Gastrocnemius medialis (tissue), 4 donors: ENCODE data around the gene MXI1. TPM values are rescaled to one million over a fixed set of nuclear protein-coding genes. Genes with fewer than 3 reads are reported as not detected.

Experiments
- ATAC-seq, 2 donors: fragments of 150-250 bp; one replicate each; pipeline ENCODE4 v1.9.1; 2016
- DNase-seq, 2 donors: peaks; one replicate each; pipeline ENCODE4 v3.0.0-alpha.2; 2019
- H3K27ac ChIP-seq, 4 donors: fragments of 200-600 bp; sonication (generic); 1 replicate in 1 of 4; 2 replicates in 3 of 4; pipeline ENCODE4 v1.5.1; 2016 to 2018; ENCODE audit warnings: mild to moderate bottlenecking in 2 of 4, moderate library complexity in 1 of 4
- H3K27me3 ChIP-seq, 3 donors: fragments of 200-600 bp; sonication (generic) in 2 of 3; 1 replicate in 1 of 3; 2 replicates in 2 of 3; pipeline versions ENCODE4 v1.5.1 to v1.6.0; 2016 to 2019; ENCODE audit warnings: mild to moderate bottlenecking in 1 of 3, moderate library complexity in 1 of 3
- H3K36me3 ChIP-seq, 2 donors: fragments of 200-600 bp; sonication (generic) in 1 of 2; one replicate each; pipeline ENCODE4 v1.5.1; 2017 to 2018
- H3K4me1 ChIP-seq, 2 donors: fragments of 200-600 bp; sonication (generic) in 1 of 2; one replicate each; pipeline ENCODE4 v1.5.1; 2016 to 2017; ENCODE audit warnings: mild to moderate bottlenecking in 2 of 2
- H3K4me3 ChIP-seq, 4 donors: fragments of 200-600 bp; sonication (generic) in 3 of 4; 1 replicate in 1 of 4; 2 replicates in 3 of 4; pipeline ENCODE4 v1.5.1; 2016 to 2019; ENCODE audit warnings: mild to moderate bottlenecking in 2 of 4
- H3K9me3 ChIP-seq, 3 donors: fragments of 200-600 bp; sonication (generic) in 2 of 3; 1 replicate in 1 of 3; 2 replicates in 2 of 3; pipeline ENCODE4 v1.5.1; 2016 to 2019
- CTCF ChIP-seq, 5 experiments: fragments of 450-650 bp in 3 of 5; fragments of 200-600 bp in 2 of 5; sonication (generic) in 2 of 5; IDR thresholded peaks in 4 of 5; conservative IDR thresholded peaks in 1 of 5; 1 replicate in 4 of 5; 2 replicates in 1 of 5; pipeline ENCODE4 v1.5.1; 2016 to 2019; ENCODE audit warnings: antibody characterized with exemption in 5 of 5, mild to moderate bottlenecking in 3 of 5, moderate library complexity in 3 of 5
- POLR2A ChIP-seq, 2 donors: fragments of 450-650 bp; IDR thresholded peaks; one replicate each; pipeline ENCODE4 v1.6.1; 2017; ENCODE audit warnings: antibody characterized with exemption in 2 of 2, mild to moderate bottlenecking in 2 of 2, moderate library complexity in 2 of 2
- in situ Hi-C, 4 donors: fragments of 200-750 bp; cut with MboI; loops; one replicate each; pipeline versions ENCODE4 v1.15.0 to v1.8.0; 2017; ENCODE audit warnings: low sequenced_read_pairs in 4 of 4
- intact Hi-C: fragments of 100-400 bp; cut with DNase I; formaldehyde crosslinking; loops from one replicate; pipeline ENCODE4 v1.15.1; 2023; ENCODE audit warnings: low total_unique reads
- total RNA-seq, 4 donors: library from RNA; depleted of rRNA; stranded (reverse); fragments of >200 nt; gene quantifications; one replicate each; pipeline versions ENCODE4 v1.1.0 to v1.2.3, GENCODE V29; 2016

MXI1 gene
- total RNA-seq, 4 donors from 2014 or later: 35.9 to 67.8 (median 53.9) TPM

DNA sequence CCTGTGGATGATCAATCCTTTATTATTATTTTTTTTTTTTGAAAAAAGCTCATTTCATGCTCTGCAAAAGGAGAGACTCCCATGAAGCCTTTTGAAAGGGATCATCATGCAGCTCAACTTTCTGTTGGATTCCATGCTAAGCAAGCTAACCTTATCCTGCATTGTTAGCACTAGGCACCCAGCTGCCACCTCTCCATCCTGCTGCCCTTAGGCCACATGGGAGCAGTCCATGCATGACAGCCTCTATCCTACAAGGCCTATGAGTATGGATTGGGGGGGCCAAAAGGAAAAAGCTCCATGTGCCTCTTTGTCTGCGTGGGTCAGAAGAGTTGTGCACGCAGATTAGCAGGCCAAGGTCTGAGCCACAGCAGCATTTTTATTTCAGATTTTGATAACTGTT is 78.1 kb downstream of the MXI1 start:
- no peak for TF ChIP-seq POLR2A (IDR thresholded peaks at IDR 0.05)
- no peaks in the 10 kb centered on the region for H3K27me3 ChIP-seq
- in situ Hi-C loops: loop anchor here in 3 of 4 donors (10.0 to 25.0 kb wide), 3 partner anchors 71 to 401 kb away; no protein-coding TSS in a partner anchor
- ATAC-seq: no peak
- intact Hi-C loops: no loop called here
- H3K36me3 ChIP-seq: peaks cover 0 to 48% of the 10 kb centered on the region in 2 donors
- DNase-seq: no peak
- H3K9me3 ChIP-seq: no peaks in the 10 kb centered on the region
- no peak overlapping the region for H3K27ac ChIP-seq
- H3K4me3 ChIP-seq: no peak overlapping the region
- H3K4me1 ChIP-seq: no peaks in the 10 kb centered on the region

DNA sequence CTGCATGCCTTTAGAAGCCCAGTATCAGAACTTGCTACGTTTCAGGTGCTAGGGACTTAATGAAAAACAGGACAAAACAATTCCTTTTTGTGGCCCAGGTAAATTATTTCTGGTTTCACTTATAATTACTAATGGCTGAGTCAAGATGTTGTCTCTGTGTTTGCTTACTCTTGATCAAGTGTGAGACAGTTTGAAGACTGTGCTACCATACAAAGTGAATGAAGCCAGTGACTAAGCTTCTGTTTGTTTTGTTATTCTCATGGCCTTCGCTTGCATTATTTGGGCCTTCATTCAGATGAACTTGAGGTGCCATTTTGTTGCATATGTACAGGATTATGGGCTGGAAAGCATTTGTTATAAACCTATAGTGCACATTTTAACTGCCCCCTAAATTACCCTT is 79.4 kb downstream of the MXI1 start:
- in situ Hi-C loops: loop anchor here in 3 of 4 donors (10.0 to 25.0 kb wide), 3 partner anchors 72 to 402 kb away; no protein-coding TSS in a partner anchor
- Histone ChIP-seq H3K36me3 (peaks cover 0 to 55% of the 10 kb centered on the region in 2 donors), H3K27me3 (no peaks in the 10 kb centered on the region), H3K4me1 (no peaks in the 10 kb centered on the region), H3K9me3 (no peaks in the 10 kb centered on the region), H3K27ac (no peak overlapping the region), H3K4me3 (no peak overlapping the region)
- intact Hi-C loops: no loop called here
- no peak for TF ChIP-seq CTCF (IDR thresholded peaks at IDR 0.05 in 4 of 5, conservative IDR thresholded peaks at IDR 0.05 in 1 of 5)
- no peak for TF ChIP-seq POLR2A (IDR thresholded peaks at IDR 0.05)
- no peak for ATAC-seq
- no peak for DNase-seq

DNA sequence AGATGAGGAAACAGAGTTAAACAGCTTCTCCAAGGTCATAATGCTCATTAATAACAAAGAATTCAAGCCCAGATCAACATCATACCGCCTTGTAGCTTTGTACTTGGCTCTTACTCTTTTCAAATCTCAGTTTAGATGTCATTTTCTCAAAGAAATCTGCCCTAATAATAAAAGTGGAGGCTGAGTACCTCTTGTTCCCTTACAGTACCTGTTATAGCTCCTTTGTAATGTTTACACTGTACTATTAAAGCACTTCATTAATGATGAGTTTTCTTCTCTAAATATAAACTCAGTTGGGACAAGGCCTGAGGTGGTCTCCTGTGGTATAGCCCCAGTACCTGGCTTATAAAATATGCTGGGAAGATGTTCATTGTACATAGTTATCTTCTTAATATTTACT is 89.6 kb downstream of the MXI1 start:
- in situ Hi-C loops: loop anchor here in 1 of 4 donors (25.0 kb wide), 1 partner anchor 410 kb away; no protein-coding TSS in a partner anchor
- Histone ChIP-seq H3K9me3 (no peaks in the 10 kb centered on the region), H3K36me3 (peaks cover 0 to 68% of the 10 kb centered on the region in 2 donors), H3K4me1 (peaks cover 43 to 46% of the 10 kb centered on the region in 2 donors), H3K4me3 (no peak overlapping the region), H3K27me3 (no peaks in the 10 kb centered on the region), H3K27ac (peak overlapping the region in 3 of 4 donors; percentile 7 to 67 (median 63))
- no peak for DNase-seq
- no peak for TF ChIP-seq CTCF (IDR thresholded peaks at IDR 0.05 in 4 of 5, conservative IDR thresholded peaks at IDR 0.05 in 1 of 5)
- ATAC-seq: no peak
- intact Hi-C loops: no loop called here

DNA sequence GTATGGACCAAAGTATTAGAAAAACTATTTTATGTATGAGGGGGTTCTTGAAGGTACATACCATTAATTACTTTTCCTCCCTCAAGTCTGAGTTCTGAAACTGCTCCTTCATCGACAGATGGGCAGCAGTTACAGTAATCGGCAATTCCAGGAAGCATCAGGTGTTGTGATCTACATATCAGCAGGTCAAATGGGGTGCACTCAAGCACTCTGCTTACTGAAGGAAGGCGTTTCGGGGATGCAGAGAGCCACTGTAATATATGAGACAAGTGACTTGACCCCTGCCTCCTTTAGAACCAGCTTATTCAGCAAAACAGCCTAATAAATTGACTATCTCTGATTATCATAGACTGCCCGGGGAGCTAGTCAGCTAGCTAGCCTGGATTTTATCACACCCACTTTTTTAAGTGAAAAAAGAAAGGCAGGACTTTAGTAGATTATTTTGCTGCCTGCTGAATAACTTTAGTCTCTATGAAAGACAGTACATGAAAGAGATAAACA is 93.1 kb downstream of the MXI1 start:
- Histone ChIP-seq H3K9me3 (no peaks in the 10 kb centered on the region), H3K36me3 (peaks cover 0 to 57% of the 10 kb centered on the region in 2 donors), H3K4me1 (peaks cover 59 to 61% of the 10 kb centered on the region in 2 donors), H3K27me3 (no peaks in the 10 kb centered on the region), H3K27ac (peak overlapping the region in 2 of 4 donors; percentile 3 to 50), H3K4me3 (no peak overlapping the region)
- in situ Hi-C loops: loop anchor here in 3 of 4 donors (10.0 to 25.0 kb wide), 3 partner anchors 254 to 612 kb away; partner anchors contain the start of genes BBIP1 (in 1 of the 3) and SHOC2 (in 1 of the 3)
- intact Hi-C loops: loop anchor here (10.0 kb wide), 1 partner anchor 296 kb away; the partner anchor contains the start of gene ADD3
- ATAC-seq (no peak), DNase-seq (no peak)
- TF ChIP-seq CTCF (IDR thresholded peaks at IDR 0.05 in 4 of 5, conservative IDR thresholded peaks at IDR 0.05 in 1 of 5) (no peak), POLR2A (IDR thresholded peaks at IDR 0.05) (no peak)

GRCh38 chr10:110303681-110304080 is 96.3 kb downstream of the MXI1 start:
- TF ChIP-seq POLR2A (IDR thresholded peaks at IDR 0.05) (no peak), CTCF (IDR thresholded peaks at IDR 0.05 in 4 of 5, conservative IDR thresholded peaks at IDR 0.05 in 1 of 5) (no peak)
- Histone ChIP-seq H3K4me3 (peak overlapping the region; percentile 74 to 88 (median 86)), H3K27me3 (no peaks in the 10 kb centered on the region), H3K4me1 (peaks cover 50 to 53% of the 10 kb centered on the region in 2 donors), H3K9me3 (no peaks in the 10 kb centered on the region), H3K36me3 (peaks cover 0 to 26% of the 10 kb centered on the region in 2 donors), H3K27ac (peak overlapping the region in 3 of 4 donors; percentile 94 to 95 (median 94))
- intact Hi-C loops (loop anchor here (2.0 to 10.0 kb wide), 3 partner anchors 165 to 299 kb away; partner anchors contain the start of genes ADD3 and SMC3), in situ Hi-C loops (loop anchor here in 3 of 4 donors (10.0 to 25.0 kb wide), 3 partner anchors 251 to 609 kb away; partner anchors contain the start of genes BBIP1 (in 1 of the 3) and SHOC2 (in 1 of the 3))
- DNase-seq (no peak), ATAC-seq (no peak)
